Measurements from ENCODE around the gene DOCK8. TPM values are rescaled to one million over a fixed set of nuclear protein-coding genes. Genes with fewer than 3 reads are reported as not detected.

Gene DOCK8
- total RNA-seq, 1 experiment from 2014 or later: 7.5 TPM

GRCh38 chr9:224026-224425, 9.4 kb downstream of the DOCK8 start:
- POLR2A ChIA-PET (ENCODE audit: unreplicated experiment): no interaction called here
- H3K36me3 ChIP-seq (ENCODE audit: low read depth): no peaks in the 10 kb centered on the region
- no peak for DNase-seq
- no TSS peak for BruUV-seq (replicated peaks)
- peaks cover 34% of the 10 kb centered on the region for H3K4me1 ChIP-seq (replicated peaks; ENCODE audit: insufficient read depth)
- H4K20me1 ChIP-seq (ENCODE audit: insufficient read depth): no peaks in the 10 kb centered on the region
- H3K4me2 ChIP-seq: no peak overlapping the region
- CTCF ChIA-PET: no interaction called here
- H3K4me3 ChIP-seq: no peak overlapping the region
- intact Hi-C loops (cut with micrococcal nuclease; ENCODE audit: unreplicated experiment): no loop called here
- no peaks in the 10 kb centered on the region for H3K27me3 ChIP-seq (ENCODE audit: insufficient read depth, low read depth)
- no peaks in the 10 kb centered on the region for H3K9me3 ChIP-seq (ENCODE audit: insufficient read depth, low read depth)
- H3F3A ChIP-seq (ENCODE audit: insufficient read depth, low read depth): peaks cover 5% of the 10 kb centered on the region; the same call in 1 of the 2 replicates
- no peaks in the 10 kb centered on the region for H3K79me2 ChIP-seq (ENCODE audit: low read depth)
- TF ChIP-seq EZH2 (IDR thresholded peaks at IDR 0.05; ENCODE audit: low read depth): no peak
- no peak for TF ChIP-seq CTCF (conservative IDR thresholded peaks at IDR 0.05)
- no peak overlapping the region for H2AFZ ChIP-seq
- H3K9me2 ChIP-seq (ENCODE audit: insufficient read depth): no peaks in the 10 kb centered on the region
- H3K27ac ChIP-seq: no peak overlapping the region

- intact Hi-C loops (cut with micrococcal nuclease; ENCODE audit: unreplicated experiment): no loop called here
- peak overlapping the region; percentile 49; the same call in 1 of the 2 replicates for H3K27ac ChIP-seq
- no peaks in the 10 kb centered on the region for H3K27me3 ChIP-seq (ENCODE audit: insufficient read depth, low read depth)
- BruUV-seq (replicated peaks): no TSS peak
- H3K9me3 ChIP-seq (ENCODE audit: insufficient read depth, low read depth): no peaks in the 10 kb centered on the region
- peak overlapping the region; percentile 34 for H3K4me2 ChIP-seq
- no peaks in the 10 kb centered on the region for H3K79me2 ChIP-seq (ENCODE audit: low read depth)
- H3K9me2 ChIP-seq (ENCODE audit: insufficient read depth): no peaks in the 10 kb centered on the region
- H2AFZ ChIP-seq: no peak overlapping the region
- no peak for TF ChIP-seq CTCF (conservative IDR thresholded peaks at IDR 0.05)
- no peak for TF ChIP-seq EZH2 (IDR thresholded peaks at IDR 0.05; ENCODE audit: low read depth)
- no peaks in the 10 kb centered on the region for H4K20me1 ChIP-seq (ENCODE audit: insufficient read depth)
- no peak overlapping the region for H3K4me3 ChIP-seq
- no peaks in the 10 kb centered on the region for H3K36me3 ChIP-seq (ENCODE audit: low read depth)
- POLR2A ChIA-PET (ENCODE audit: unreplicated experiment): no interaction called here
- CTCF ChIA-PET: no interaction called here
- H3F3A ChIP-seq (ENCODE audit: insufficient read depth, low read depth): peaks cover 5% of the 10 kb centered on the region; the same call in 1 of the 2 replicates
- peaks cover 34% of the 10 kb centered on the region for H3K4me1 ChIP-seq (replicated peaks; ENCODE audit: insufficient read depth)
- peak; percentile 15 to 86 for DNase-seq
These were observed 10.2 kb downstream of the DOCK8 start for GRCh38 chr9:224582-225520.

- H3K27me3 ChIP-seq (ENCODE audit: insufficient read depth, low read depth): no peaks in the 10 kb centered on the region
- peaks cover 25% of the 10 kb centered on the region for H3K4me1 ChIP-seq (replicated peaks; ENCODE audit: insufficient read depth)
- H3F3A ChIP-seq (ENCODE audit: insufficient read depth, low read depth): peaks cover 5% of the 10 kb centered on the region; the same call in 1 of the 2 replicates
- no peaks in the 10 kb centered on the region for H3K9me3 ChIP-seq (ENCODE audit: insufficient read depth, low read depth)
- no peak overlapping the region for H3K27ac ChIP-seq
- H3K4me3 ChIP-seq: no peak overlapping the region
- TF ChIP-seq EZH2 (IDR thresholded peaks at IDR 0.05; ENCODE audit: low read depth) (no peak), CTCF (conservative IDR thresholded peaks at IDR 0.05) (no peak)
- POLR2A ChIA-PET (ENCODE audit: unreplicated experiment): no interaction called here
- intact Hi-C loops (cut with micrococcal nuclease; ENCODE audit: unreplicated experiment): no loop called here
- no peaks in the 10 kb centered on the region for H3K36me3 ChIP-seq (ENCODE audit: low read depth)
- DNase-seq: no peak
- BruUV-seq (replicated peaks): no TSS peak
- no peaks in the 10 kb centered on the region for H3K9me2 ChIP-seq (ENCODE audit: insufficient read depth)
- H4K20me1 ChIP-seq (ENCODE audit: insufficient read depth): no peaks in the 10 kb centered on the region
- CTCF ChIA-PET: no interaction called here
- no peak overlapping the region for H2AFZ ChIP-seq
- H3K79me2 ChIP-seq (ENCODE audit: low read depth): no peaks in the 10 kb centered on the region
- no peak overlapping the region for H3K4me2 ChIP-seq
These were observed 13.2 kb downstream of the DOCK8 start for GRCh38 chr9:227860-228259.

Measured in PC-9 (cell line).